Stomach (tissue), 9 donors: ENCODE measurements around the gene DOCK9. TPM values are rescaled to one million over a fixed set of nuclear protein-coding genes. Genes with fewer than 3 reads are reported as not detected.
A peak's percentile ranks its signal among the peaks of the same experiment; 100 is the strongest.

Experiments
- DNase-seq, 2 donors: peaks; one replicate each; pipeline versions ENCODE4 v3.0.0 to v3.0.0-alpha.2; 2013 to 2019
- H3K27ac ChIP-seq, 5 donors: fragments of 200-600 bp in 4 of 5; sonication (generic) in 4 of 5; one replicate each; pipeline ENCODE4 v1.5.1; 2013 to 2019; ENCODE audit warnings: mild to moderate bottlenecking in 1 of 5, moderate library complexity in 1 of 5
- H3K27me3 ChIP-seq, 3 donors: fragments of 200-600 bp; sonication (generic); one replicate each; pipeline ENCODE4 v1.5.1; 2017 to 2019; ENCODE audit warnings: mixed run types in 1 of 3
- H3K36me3 ChIP-seq, 4 donors: fragments of 200-600 bp; sonication (generic); 1 replicate in 3 of 4; 2 replicates in 1 of 4; pipeline ENCODE4 v1.5.1; 2016 to 2019
- H3K4me1 ChIP-seq, 4 donors: fragments of 200-600 bp; sonication (generic); one replicate each; pipeline ENCODE4 v1.5.1; 2016 to 2019
- H3K4me3 ChIP-seq, 4 donors: fragments of 200-600 bp; sonication (generic) in 3 of 4; one replicate each; pipeline ENCODE4 v1.5.1; 2016 to 2019; ENCODE audit warnings: mild to moderate bottlenecking in 1 of 4
- H3K9me3 ChIP-seq, 4 donors: fragments of 200-600 bp; sonication (generic); one replicate each; pipeline ENCODE4 v1.5.1; 2016 to 2019
- CTCF ChIP-seq, 7 experiments: fragments of 450-650 bp in 4 of 7; fragments of 200-600 bp in 3 of 7; sonication (generic) in 3 of 7; IDR thresholded peaks; one replicate each; pipeline ENCODE4 v1.5.1; 2016 to 2019; ENCODE audit warnings: antibody characterized with exemption in 7 of 7, control low read depth in 2 of 7, mild to moderate bottlenecking in 1 of 7
- EP300 ChIP-seq: sonication (generic); formaldehyde crosslinking; IDR thresholded peaks from one replicate; pipeline ENCODE4 v1.6.1; 2017; ENCODE audit warnings: antibody characterized with exemption
- POLR2A ChIP-seq, 4 donors: fragments of 450-650 bp; IDR thresholded peaks; one replicate each; pipeline ENCODE4 v1.6.1; 2016; ENCODE audit warnings: antibody characterized with exemption in 4 of 4, control low read depth in 2 of 4, mild to moderate bottlenecking in 1 of 4, moderate library complexity in 1 of 4
- POLR2AphosphoS5 ChIP-seq, 3 donors: sonication (generic); formaldehyde crosslinking; IDR thresholded peaks; one replicate each; pipeline ENCODE4 v1.6.1; 2016; ENCODE audit warnings: antibody characterized with exemption in 3 of 3
- WGBS, 5 donors: extraction: QIAGEN DNeasy Blood & Tissue Kit in 3 of 5; methylation state at CpG; one replicate each; pipeline versions ENCODE4 v1.1.5 to v1.1.7; 2013 to 2018; 5-methylcytosine and 5-hydroxymethylcytosine counted together
- intact Hi-C: fragments of 100-400 bp; cut with DNase I; formaldehyde crosslinking; loops from one replicate; pipeline ENCODE4 v1.15.1; 2023; ENCODE audit warnings: low total_unique reads
- polyA plus RNA-seq, 3 donors: library from polyadenylated mRNA; stranded (reverse); fragments of 200-250 nt; gene quantifications; one replicate each; pipeline ENCODE4 v1.2.3, GENCODE V29; 2013
- small RNA-seq, 4 donors: library from RNA; depleted of rRNA; stranded (forward); fragments of <200 nt; gene quantifications; one replicate each; pipeline ENCODE3, GENCODE V24; 2016
- total RNA-seq, 5 donors: library from RNA; depleted of rRNA; stranded (reverse); fragments of >200 nt; gene quantifications; one replicate each; pipeline versions ENCODE4 v1.1.0 to v1.2.3, GENCODE V29; 2014 to 2016
- donor health status: healthy with polysubstance abuse.
- donor health status: Bipolar disorder and iron deficiency.
- donor health status: healthy.

Gene DOCK9
- total and polyA plus RNA-seq, 8 donors = 8.7 to 97.9 (median 49.2) TPM

GRCh38 chr13:98751861-98752466 lies 225.9 kb downstream of the DOCK9 start:
- WGBS, 5 donors = 2 to 5% (median 3%) methylated on average over 5 to 36 of the region's 36 CpGs
- Histone ChIP-seq H3K27me3 (peaks cover 0 to 68% (median 26%) of the 10 kb centered on the region in 3 donors), H3K4me3 (peak overlapping the region; percentile 45 to 55 (median 48)), H3K9me3 (peaks cover 0 to 14% (median 2%) of the 10 kb centered on the region in 4 donors), H3K4me1 (peaks cover 13 to 16% (median 15%) of the 10 kb centered on the region in 4 donors), H3K36me3 (no peaks in the 10 kb centered on the region), H3K27ac (no peak overlapping the region)
- no peak for TF ChIP-seq POLR2A (IDR thresholded peaks at IDR 0.05)
- TF ChIP-seq POLR2AphosphoS5 (IDR thresholded peaks at IDR 0.05) = no peak
- TF ChIP-seq EP300 = no peak
- TF ChIP-seq CTCF (IDR thresholded peaks at IDR 0.05) = no peak
- DNase-seq = peak in 1 of 2 donors; percentile 50
- intact Hi-C loops = no loop called here

- 27 to 55% (median 35%) methylated on average over 8 of the region's 8 CpGs for WGBS, 5 donors
- TF ChIP-seq POLR2AphosphoS5 (IDR thresholded peaks at IDR 0.05) = no peak
- TF ChIP-seq CTCF (IDR thresholded peaks at IDR 0.05) = no peak
- TF ChIP-seq EP300 = no peak
- TF ChIP-seq POLR2A (IDR thresholded peaks at IDR 0.05) = no peak
- no peaks in the 10 kb centered on the region for H3K36me3 ChIP-seq
- H3K27me3 ChIP-seq = peaks cover 0 to 68% (median 26%) of the 10 kb centered on the region in 3 donors
- H3K4me3 ChIP-seq = peak overlapping the region in 1 of 4 donors; percentile 55
- intact Hi-C loops = no loop called here
- DNase-seq = peak in 1 of 2 donors; percentile 68
- H3K4me1 ChIP-seq = peaks cover 13 to 16% (median 15%) of the 10 kb centered on the region in 4 donors
- H3K9me3 ChIP-seq = peaks cover 0 to 14% (median 2%) of the 10 kb centered on the region in 4 donors
- H3K27ac ChIP-seq = no peak overlapping the region
Observed at GRCh38 chr13:98751367-98751782, 226.5 kb downstream of the DOCK9 start.

GRCh38 chr13:98749501-98749900 lies 228.4 kb downstream of the DOCK9 start:
- peaks cover 0 to 14% (median 2%) of the 10 kb centered on the region in 4 donors for H3K9me3 ChIP-seq
- no peak overlapping the region for H3K27ac ChIP-seq
- 63 to 81% (median 74%) methylated on average over 3 of the region's 3 CpGs for WGBS, 5 donors
- intact Hi-C loops = no loop called here
- peaks cover 0 to 55% (median 26%) of the 10 kb centered on the region in 3 donors for H3K27me3 ChIP-seq
- no peak overlapping the region for H3K4me3 ChIP-seq
- H3K36me3 ChIP-seq = no peaks in the 10 kb centered on the region
- H3K4me1 ChIP-seq = peaks cover 13 to 16% (median 15%) of the 10 kb centered on the region in 4 donors
- DNase-seq = no peak
- no peak for TF ChIP-seq POLR2A (IDR thresholded peaks at IDR 0.05)
- TF ChIP-seq POLR2AphosphoS5 (IDR thresholded peaks at IDR 0.05) = no peak
- no peak for TF ChIP-seq CTCF (IDR thresholded peaks at IDR 0.05)
- TF ChIP-seq EP300 = no peak

GRCh38 chr13:98746968-98747367 lies 230.9 kb downstream of the DOCK9 start:
- 89 to 97% (median 95%) methylated on average over 8 of the region's 8 CpGs for WGBS, 5 donors
- TF ChIP-seq POLR2AphosphoS5 (IDR thresholded peaks at IDR 0.05) (no peak), CTCF (IDR thresholded peaks at IDR 0.05) (no peak), EP300 (no peak), POLR2A (IDR thresholded peaks at IDR 0.05) (no peak)
- peaks cover 0 to 30% (median 11%) of the 10 kb centered on the region in 3 donors for H3K27me3 ChIP-seq
- H3K4me1 ChIP-seq = peaks cover 5 to 7% (median 6%) of the 10 kb centered on the region in 4 donors
- no peak overlapping the region for H3K4me3 ChIP-seq
- no peak for DNase-seq
- no peaks in the 10 kb centered on the region for H3K36me3 ChIP-seq
- no peak overlapping the region for H3K27ac ChIP-seq
- intact Hi-C loops = no loop called here
- no peaks in the 10 kb centered on the region for H3K9me3 ChIP-seq

Small RNAs within 50 kb of the gene (small RNA-seq; reads per million reads assigned to genes)
- gene AL161420.1 = 0 reads per million in 4 donors
- gene RNU6-83P = 0 reads per million in 4 donors

Other genes with a start within 250 kb of the DOCK9 start
- 1 to 10 TPM in 1 of 5 donors, not detected in 4; 9.9 TPM for gene SLC15A1, start 225.4 kb downstream of the DOCK9 start, total RNA-seq
- under 1 TPM in 2 of 3 donors, not detected in 1; 0.15 to 0.19 TPM for gene SLC15A1, start 225.4 kb downstream of the DOCK9 start, polyA plus RNA-seq
- 10 to 100 TPM; 18.1 to 68.8 (median 35.1) TPM for gene UBAC2, start 222.8 kb upstream of the DOCK9 start, total RNA-seq
- 10 to 100 TPM; 37.3 to 53.7 (median 42.9) TPM for gene UBAC2, start 222.8 kb upstream of the DOCK9 start, polyA plus RNA-seq